IMR-90 (cell line): ENCODE measurements around the gene UNC13B. TPM values are rescaled to one million over a fixed set of nuclear protein-coding genes. Genes with fewer than 3 reads are reported as not detected.
"Not testable (repeated sequence)": the region's sequence is repeated elsewhere in the genome, so short reads cannot be mapped to it uniquely, and the experiment has no call there.

Source experiments
- ATAC-seq: fragments of 200-7000 bp; cut with Tn5 transposase; 2 replicates; pipeline ENCODE4 v1.9.1; 2020; ENCODE audit warnings: low read depth, mild to moderate bottlenecking, moderate library complexity
- BruUV-seq: library from RNA; stranded (reverse); fragments of 400-500 nt; replicated peaks from 2 replicates; lab custom pipeline; 2021; lab: Mats Ljungman, UMichigan
- CTCF ChIA-PET: fragments of 300-600 bp; formaldehyde crosslinking; extraction: SDS; loops from one replicate; lab custom pipeline; 2021; ENCODE audit warnings: antibody characterized with exemption; lab: Yijun Ruan, JAX
- POLR2A ChIA-PET: fragments of 300-600 bp; sonication (Branson Sonifier 250); formaldehyde crosslinking; loops from one replicate; lab custom pipeline; 2022; ENCODE audit warnings: antibody characterized with exemption; ENCODE audit not compliant: unreplicated experiment; lab: Charles Lee
- DNase-seq: peaks from one replicate; pipeline ENCODE4 v3.0.0; 2013
- H2AFZ ChIP-seq: replicated peaks from 2 replicates; pipeline ENCODE3; 2013; ENCODE audit warnings: low read length, mild to moderate bottlenecking; ENCODE audit not compliant: poor library complexity
- H2AK5ac ChIP-seq: 2 replicates; pipeline ENCODE4 v1.6.1; 2013; ENCODE audit warnings: low read depth, low read length, inconsistent platforms
- H2AK9ac ChIP-seq: replicated peaks from 2 replicates; pipeline ENCODE3; 2013; ENCODE audit warnings: mild to moderate bottlenecking, low read depth, low read length, moderate library complexity; ENCODE audit not compliant: poor library complexity
- H2BK120ac ChIP-seq: 2 replicates; pipeline ENCODE4 v1.6.1; 2013; ENCODE audit warnings: low read depth, low read length, inconsistent platforms
- H2BK15ac ChIP-seq: 3 replicates; pipeline ENCODE4 v1.6.1; 2013; ENCODE audit warnings: low read depth, low read length, inconsistent platforms
- H2BK20ac ChIP-seq: 2 replicates; pipeline ENCODE4 v1.6.1; 2013; ENCODE audit warnings: low read depth, mild to moderate bottlenecking, inconsistent platforms, low read length, moderate library complexity
- H2BK5ac ChIP-seq: 2 replicates; pipeline ENCODE4 v1.6.1; 2013; ENCODE audit warnings: mild to moderate bottlenecking, low read depth, low read length, inconsistent platforms; ENCODE audit not compliant: poor library complexity, severe bottlenecking
- H3K14ac ChIP-seq: replicated peaks from 2 replicates; pipeline ENCODE4 v1.6.1; 2013; ENCODE audit warnings: low read depth, low read length, inconsistent platforms
- H3K18ac ChIP-seq: 2 replicates; pipeline ENCODE4 v1.6.1; 2013; ENCODE audit warnings: low read depth, low read length, control low read depth
- H3K23ac ChIP-seq: 2 replicates; pipeline ENCODE4 v1.6.1; 2013; ENCODE audit warnings: low read depth, low read length, inconsistent platforms
- H3K27ac ChIP-seq: 2 replicates; pipeline ENCODE4 v1.5.1; 2013; ENCODE audit warnings: mild to moderate bottlenecking, control low read depth, low read length; ENCODE audit not compliant: insufficient read depth
- H3K27me3 ChIP-seq: 2 replicates; pipeline ENCODE4 v1.6.1; 2013; ENCODE audit warnings: low read length; ENCODE audit not compliant: control insufficient read depth, insufficient read depth
- H3K36me3 ChIP-seq: 2 replicates; pipeline ENCODE4 v1.6.1; 2013; ENCODE audit warnings: low read length, mixed read lengths; ENCODE audit not compliant: control insufficient read depth, insufficient read depth
- H3K4ac ChIP-seq: 2 replicates; pipeline ENCODE4 v1.6.1; 2013; ENCODE audit warnings: low read depth, low read length, inconsistent platforms
- H3K4me1 ChIP-seq: 2 replicates; pipeline ENCODE4 v1.6.1; 2013; ENCODE audit warnings: low read length, mixed read lengths; ENCODE audit not compliant: control insufficient read depth, insufficient read depth
- H3K4me2 ChIP-seq: 2 replicates; pipeline ENCODE4 v1.6.1; 2013; ENCODE audit warnings: low read depth, mild to moderate bottlenecking, control low read depth, low read length, moderate library complexity
- H3K4me3 ChIP-seq: 2 replicates; pipeline ENCODE4 v1.5.1; 2013; ENCODE audit warnings: low read depth, mild to moderate bottlenecking, control low read depth, low read length, moderate library complexity; ENCODE audit not compliant: insufficient read depth
- H3K56ac ChIP-seq: 2 replicates; pipeline ENCODE4 v1.6.1; 2013; ENCODE audit warnings: low read length, inconsistent platforms; ENCODE audit not compliant: insufficient read depth; ENCODE audit errors: extremely low read depth
- H3K79me1 ChIP-seq, 2 experiments: 2 replicates each; pipeline ENCODE4 v1.6.1; 2013; ENCODE audit warnings: low read length in 2 of 2, inconsistent platforms in 1 of 2, low read depth in 1 of 2
- H3K9ac ChIP-seq: 2 replicates; pipeline ENCODE4 v1.6.1; 2013; ENCODE audit warnings: low read depth, low read length, control low read depth
- H3K9me1 ChIP-seq: 2 replicates; pipeline ENCODE4 v1.6.1; 2013; ENCODE audit warnings: low read length, inconsistent platforms; ENCODE audit not compliant: insufficient read depth
- H3K9me3 ChIP-seq: 2 replicates; pipeline ENCODE4 v1.6.1; 2013; ENCODE audit warnings: low read length; ENCODE audit not compliant: control insufficient read depth, insufficient read depth
- H4K20me1 ChIP-seq: 2 replicates; pipeline ENCODE4 v1.6.1; 2013; ENCODE audit warnings: low read length, inconsistent platforms; ENCODE audit not compliant: insufficient read depth
- H4K5ac ChIP-seq: 2 replicates; pipeline ENCODE4 v1.6.1; 2013; ENCODE audit warnings: mild to moderate bottlenecking, low read depth, low read length, control low read depth
- H4K8ac ChIP-seq, 2 experiments: 2 replicates each; pipeline ENCODE4 v1.6.1; 2013; ENCODE audit warnings: low read depth in 2 of 2, low read length in 2 of 2, control low read depth in 1 of 2, inconsistent platforms in 1 of 2
- H4K91ac ChIP-seq: 2 replicates; pipeline ENCODE4 v1.6.1; 2013; ENCODE audit warnings: low read depth, low read length, inconsistent platforms; ENCODE audit not compliant: insufficient read depth
- WGBS, 2 experiments: methylation state at CpG; one replicate each; pipeline versions ENCODE4 v1.1.5 to v1.1.7; 2013; ENCODE audit warnings: missing lambda C conversion rate in 2 of 2; ENCODE audit not compliant: insufficient read length in 1 of 2; ENCODE audit errors: extremely low coverage in 2 of 2; 5-methylcytosine and 5-hydroxymethylcytosine counted together
- dilution Hi-C: fragments of 300-500 bp; cut with HindIII; formaldehyde crosslinking; loops from one replicate; pipeline ENCODE4 v1.14.3; 2018; ENCODE audit warnings: low sequenced_read_pairs; ENCODE audit not compliant: unreplicated experiment
- in situ Hi-C: fragments of 300-500 bp; cut with MboI; formaldehyde crosslinking; loops from 3 replicates; pipeline ENCODE4 v1.14.3; 2019; ENCODE audit warnings: low sequenced_read_pairs, inconsistent platforms, mixed read lengths
- intact Hi-C: fragments of 100-400 bp; cut with micrococcal nuclease; formaldehyde crosslinking; loops from 2 replicates; pipeline ENCODE4 v1.10.0; 2022
- polyA plus RNA-seq, 3 experiments: library from polyadenylated mRNA; depleted of rRNA; stranded (reverse); fragments of >200 nt; gene quantifications; 2 replicates each; pipeline ENCODE4 v1.2.3, GENCODE V29; 2012; ENCODE audit warnings: low replicate concordance in 1 of 3
- total RNA-seq: library from RNA; depleted of rRNA; stranded (reverse); fragments of >200 nt; gene quantifications from 2 replicates; pipeline ENCODE4 v1.2.3, GENCODE V29; 2012
- TF ChIP-seq, protein P1 (sequence below): conservative IDR thresholded peaks from 2 replicates; pipeline ENCODE4 v1.5.1; 2012; ENCODE audit warnings: mild to moderate bottlenecking, low read depth, low read length, improper control_type of control experiment

The UNC13B gene
- total and polyA plus RNA-seq, 2 of the 4 experiments (the other 2 are of a cell fraction), result 7.5 to 14.3 TPM

DNA sequence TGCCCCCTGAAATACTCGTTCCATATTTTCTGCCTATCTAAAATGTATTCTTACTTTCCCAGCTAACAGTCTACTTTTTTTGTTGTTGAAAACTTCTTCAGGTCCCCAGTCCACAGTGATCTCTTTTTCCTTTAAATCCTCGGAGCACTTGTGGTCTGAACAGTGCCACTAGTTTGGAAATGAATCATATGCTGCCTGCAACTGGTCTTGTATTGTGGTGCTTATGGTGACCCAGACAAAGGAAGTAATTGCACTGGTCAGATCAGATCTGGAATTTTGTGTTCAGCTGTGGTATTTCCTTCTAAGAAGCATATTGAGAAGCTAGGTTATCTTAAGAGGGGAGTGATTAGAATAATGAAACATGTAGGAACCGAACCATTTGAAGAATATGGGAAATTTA is 2.9 kb downstream of the UNC13B start (continued):
- TF ChIP-seq, protein P1, sequence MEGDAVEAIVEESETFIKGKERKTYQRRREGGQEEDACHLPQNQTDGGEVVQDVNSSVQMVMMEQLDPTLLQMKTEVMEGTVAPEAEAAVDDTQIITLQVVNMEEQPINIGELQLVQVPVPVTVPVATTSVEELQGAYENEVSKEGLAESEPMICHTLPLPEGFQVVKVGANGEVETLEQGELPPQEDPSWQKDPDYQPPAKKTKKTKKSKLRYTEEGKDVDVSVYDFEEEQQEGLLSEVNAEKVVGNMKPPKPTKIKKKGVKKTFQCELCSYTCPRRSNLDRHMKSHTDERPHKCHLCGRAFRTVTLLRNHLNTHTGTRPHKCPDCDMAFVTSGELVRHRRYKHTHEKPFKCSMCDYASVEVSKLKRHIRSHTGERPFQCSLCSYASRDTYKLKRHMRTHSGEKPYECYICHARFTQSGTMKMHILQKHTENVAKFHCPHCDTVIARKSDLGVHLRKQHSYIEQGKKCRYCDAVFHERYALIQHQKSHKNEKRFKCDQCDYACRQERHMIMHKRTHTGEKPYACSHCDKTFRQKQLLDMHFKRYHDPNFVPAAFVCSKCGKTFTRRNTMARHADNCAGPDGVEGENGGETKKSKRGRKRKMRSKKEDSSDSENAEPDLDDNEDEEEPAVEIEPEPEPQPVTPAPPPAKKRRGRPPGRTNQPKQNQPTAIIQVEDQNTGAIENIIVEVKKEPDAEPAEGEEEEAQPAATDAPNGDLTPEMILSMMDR, result no peak

DNA sequence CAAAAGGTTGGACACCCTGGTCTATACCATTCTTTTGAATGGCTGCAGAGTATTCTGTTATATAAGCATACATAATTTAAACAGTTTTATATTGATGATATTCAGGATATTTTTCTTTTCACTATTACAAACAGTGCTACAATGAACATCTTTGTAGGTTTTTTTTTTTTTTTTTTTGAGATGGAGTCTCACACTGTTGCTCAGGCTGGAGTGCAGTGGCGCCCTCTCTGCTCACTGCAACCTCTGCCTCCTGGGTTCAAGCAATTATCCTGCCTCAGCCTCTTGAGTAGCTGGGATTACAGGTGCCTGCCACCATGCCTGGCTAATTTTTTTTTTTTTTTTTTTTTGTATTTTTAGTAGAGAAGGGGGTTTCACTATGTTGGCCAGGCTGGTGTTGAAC is 5.6 kb downstream of the UNC13B start:
- H3K4ac ChIP-seq, BruUV-seq, dilution Hi-C loops, H2BK5ac ChIP-seq, H3K9me3 ChIP-seq, H4K5ac ChIP-seq, H2BK15ac ChIP-seq, H3K23ac ChIP-seq, H4K91ac ChIP-seq, H2AK9ac ChIP-seq, H3K27me3 ChIP-seq, H3K36me3 ChIP-seq, H3K9ac ChIP-seq, H3K9me1 ChIP-seq, H3K56ac ChIP-seq, H2AFZ ChIP-seq, ATAC-seq, H2AK5ac ChIP-seq, DNase-seq, intact Hi-C loops, H3K4me3 ChIP-seq, POLR2A ChIA-PET, H2BK20ac ChIP-seq, in situ Hi-C loops, H4K8ac ChIP-seq, H3K27ac ChIP-seq, H3K14ac ChIP-seq, H2BK120ac ChIP-seq, H3K4me1 ChIP-seq, H4K20me1 ChIP-seq, H3K18ac ChIP-seq, H3K4me2 ChIP-seq: not testable (repeated sequence)
- WGBS, 2 experiments, result no CpG with 5 or more reads among the region's 1 CpG
- CTCF ChIA-PET, result interaction anchor here (0.6 to 0.8 kb wide), 2 partner anchors 10 to 92 kb away, joined by 3 read pairs; no protein-coding TSS in a partner anchor
- H3K79me1 ChIP-seq, result peaks cover 9 to 13% of the 10 kb centered on the region in 2 experiments; a peak in 3 of 4 replicates
